SK-N-SH (cell line): ENCODE results near the gene SPAG5. TPM values are rescaled to one million over a fixed set of nuclear protein-coding genes. Genes with fewer than 3 reads are reported as not detected.

Experiments
- CTCF ChIA-PET: fragments of 300-600, 350-600 bp; formaldehyde crosslinking; extraction: SDS; loops from one replicate; lab custom pipeline; 2021; lab: Yijun Ruan, JAX
- POLR2A ChIA-PET: fragments of 350-600 bp; sonication (Branson Sonifier 250); formaldehyde crosslinking; extraction: SDS; loops from one replicate; lab custom pipeline; 2020; ENCODE audit warnings: antibody characterized with exemption, inconsistent platforms; lab: Yijun Ruan, JAX
- DNase-seq: peaks from one replicate; pipeline ENCODE4 v3.0.0; 2012
- H2AFZ ChIP-seq: fragments of 200-600 bp; sonication (generic); 2 replicates; pipeline ENCODE4 v1.8.1; 2016; ENCODE audit warnings: antibody characterized with exemption, mild to moderate bottlenecking, low read depth
- H3F3A ChIP-seq: fragments of 200-600 bp; sonication (generic); replicated peaks from 2 replicates; pipeline ENCODE3; 2016; ENCODE audit warnings: antibody characterized with exemption, mild to moderate bottlenecking; ENCODE audit not compliant: insufficient read depth
- H3K27ac ChIP-seq, 2 experiments: fragments of 200-500 bp in 1 of 2; fragments of 200-600 bp in 1 of 2; sonication (Bioruptor generic) in 1 of 2; sonication (generic), shearing (Covaris generic) in 1 of 2; 2 replicates each; pipeline versions ENCODE4 v1.5.1 to v1.6.1; 2014 to 2016; ENCODE audit warnings: low read depth in 2 of 2, inconsistent platforms in 1 of 2, low read length in 1 of 2, mild to moderate bottlenecking in 1 of 2, mixed read lengths in 1 of 2
- H3K27me3 ChIP-seq: fragments of 200-600 bp; sonication (generic), shearing (Covaris generic); 2 replicates; pipeline ENCODE4 v1.6.1; 2016; ENCODE audit warnings: mixed run types; ENCODE audit not compliant: insufficient read depth
- H3K36me3 ChIP-seq, 2 experiments: fragments of 200-500 bp in 1 of 2; fragments of 200-600 bp in 1 of 2; sonication (Bioruptor generic) in 1 of 2; sonication (generic) in 1 of 2; replicated peaks in 1 of 2; 2 replicates each; pipeline versions ENCODE3 to v1.5.1; 2014 to 2016; ENCODE audit warnings: low read length in 1 of 2, mild to moderate bottlenecking in 1 of 2; ENCODE audit not compliant: insufficient read depth in 2 of 2, control insufficient read depth in 1 of 2
- H3K4me1 ChIP-seq, 2 experiments: fragments of 200-500 bp in 1 of 2; fragments of 200-600 bp in 1 of 2; sonication (Bioruptor generic) in 1 of 2; sonication (generic), shearing (Covaris generic) in 1 of 2; 2 replicates each; pipeline versions ENCODE4 v1.5.1 to v1.6.1; 2014 to 2016; ENCODE audit warnings: low read depth in 1 of 2, low read length in 1 of 2, mixed run types in 1 of 2; ENCODE audit not compliant: insufficient read depth in 2 of 2, control insufficient read depth in 1 of 2
- H3K4me2 ChIP-seq: fragments of 200-600 bp; sonication (generic), shearing (Covaris generic); 2 replicates; pipeline ENCODE4 v1.6.1; 2017; ENCODE audit warnings: mixed run types
- H3K4me3 ChIP-seq, 2 experiments: fragments of 200-500 bp in 1 of 2; fragments of 200-600 bp in 1 of 2; sonication (Bioruptor generic) in 1 of 2; sonication (generic), shearing (Covaris generic) in 1 of 2; 2 replicates each; pipeline versions ENCODE4 v1.5.1 to v1.8.1; 2014 to 2016; ENCODE audit warnings: low read depth in 2 of 2, inconsistent platforms in 1 of 2, low read length in 1 of 2, mild to moderate bottlenecking in 1 of 2, mixed read lengths in 1 of 2, moderate library complexity in 1 of 2
- H3K79me2 ChIP-seq: fragments of 200-600 bp; sonication (generic); 2 replicates; pipeline ENCODE4 v1.8.1; 2017; ENCODE audit warnings: mild to moderate bottlenecking; ENCODE audit not compliant: insufficient read depth
- H3K9ac ChIP-seq: fragments of 200-600 bp; sonication (generic); 2 replicates; pipeline ENCODE4 v1.6.1; 2017; ENCODE audit warnings: mixed run types
- H3K9me2 ChIP-seq: fragments of 200-600 bp; sonication (generic); 2 replicates; pipeline ENCODE4 v1.6.1; 2017; ENCODE audit warnings: mixed run types
- H3K9me3 ChIP-seq: fragments of 200-600 bp; sonication (generic); 2 replicates; pipeline ENCODE4 v1.6.1; 2017; ENCODE audit warnings: mixed run types, mild to moderate bottlenecking, moderate library complexity
- H4K20me1 ChIP-seq: fragments of 200-600 bp; sonication (generic); 2 replicates; pipeline ENCODE4 v1.6.1; 2017; ENCODE audit warnings: mild to moderate bottlenecking, mixed run types; ENCODE audit not compliant: insufficient read depth
- CHD2 ChIP-seq: fragments of 150-350 bp; IDR thresholded peaks from 2 replicates; pipeline ENCODE4 v1.6.1; 2018; ENCODE audit warnings: low read length; ENCODE audit not compliant: partially characterized antibody
- EP300 ChIP-seq, 2 experiments: IDR thresholded peaks; 2 replicates each; pipeline versions ENCODE4 v1.4.0 to v1.6.1; 2012; ENCODE audit warnings: borderline replicate concordance in 1 of 2, low read depth in 1 of 2, low read length in 1 of 2
- FOSL2 ChIP-seq: IDR thresholded peaks from 2 replicates; pipeline ENCODE4 v1.4.0; 2012; ENCODE audit warnings: low read depth, mild to moderate bottlenecking, moderate library complexity, borderline replicate concordance
- FOXM1 ChIP-seq: IDR thresholded peaks from 2 replicates; pipeline ENCODE4 v1.4.0; 2012; ENCODE audit warnings: low read depth, mild to moderate bottlenecking
- GATA2 ChIP-seq: sonication (generic); formaldehyde crosslinking; IDR thresholded peaks from 2 replicates; pipeline ENCODE4 v1.5.0; 2020; ENCODE audit warnings: mild to moderate bottlenecking, missing genetic modification reagents
- NFIC ChIP-seq: IDR thresholded peaks from 2 replicates; pipeline ENCODE4 v1.4.0; 2012; ENCODE audit warnings: borderline replicate concordance
- NRF1 ChIP-seq: IDR thresholded peaks from 2 replicates; pipeline ENCODE4 v1.6.1; 2012; ENCODE audit warnings: low read depth, mild to moderate bottlenecking, low read length
- RAD21 ChIP-seq: IDR thresholded peaks from 2 replicates; pipeline ENCODE4 v1.6.1; 2012; ENCODE audit warnings: mild to moderate bottlenecking, low read length
- REST ChIP-seq: IDR thresholded peaks from 2 replicates; pipeline ENCODE4 v1.6.1; 2012; ENCODE audit warnings: mild to moderate bottlenecking, low read depth, low read length, moderate library complexity
- RFX5 ChIP-seq: IDR thresholded peaks from 2 replicates; pipeline ENCODE4 v1.6.1; 2012; ENCODE audit warnings: mild to moderate bottlenecking, improper control_type of control experiment, low read length
- RXRA ChIP-seq: IDR thresholded peaks from 2 replicates; pipeline ENCODE4 v1.4.0; 2012; ENCODE audit warnings: low read depth, mild to moderate bottlenecking, borderline replicate concordance
- SIN3A ChIP-seq: IDR thresholded peaks from 2 replicates; pipeline ENCODE4 v1.6.1; 2012; ENCODE audit warnings: low read depth, mild to moderate bottlenecking, low read length, moderate library complexity, borderline replicate concordance
- TAF1 ChIP-seq: IDR thresholded peaks from 2 replicates; pipeline ENCODE4 v1.6.1; 2012; ENCODE audit warnings: low read depth, mild to moderate bottlenecking, low read length, moderate library complexity, borderline replicate concordance
- WGBS: methylation state at CpG from one replicate; pipeline ENCODE4 v1.1.6; 2017; ENCODE audit warnings: low lambda C conversion rate; 5-methylcytosine and 5-hydroxymethylcytosine counted together
- polyA plus RNA-seq, 3 experiments: library from polyadenylated mRNA; depleted of rRNA; stranded (reverse); fragments of >200 nt; gene quantifications; 2 replicates each; pipeline ENCODE4 v1.2.3, GENCODE V29; 2012
- TF ChIP-seq, protein P1 (sequence below): fragments of 150-350 bp; IDR thresholded peaks from 2 replicates; pipeline ENCODE4 v1.6.1; 2016; ENCODE audit warnings: mild to moderate bottlenecking, low read depth, low read length
- TF ChIP-seq, protein P2 (sequence below): IDR thresholded peaks from 2 replicates; pipeline ENCODE4 v1.4.0; 2012; ENCODE audit warnings: low read depth, borderline replicate concordance

Gene SPAG5
- polyA plus RNA-seq, 1 of the 3 experiments (the other 2 are of a cell fraction), result 36.5 TPM

GRCh38 chr17:28615260-28615940 lies 16.6 kb upstream of the SPAG5 start:
- no peaks in the 10 kb centered on the region for H3K27me3 ChIP-seq
- ChIA-PET POLR2A (interaction anchor here (1.6 kb wide), 1 partner anchor 16 kb away, joined by 3 read pairs; no protein-coding TSS in a partner anchor), CTCF (interaction anchor here (1.0 to 2.6 kb wide), 3 partner anchors 29 to 120 kb away, joined by 4 to 10 read pairs (median 6); partner anchors contain the start of gene BLTP2)
- H3K9me2 ChIP-seq, result no peaks in the 10 kb centered on the region
- H3F3A ChIP-seq, result peaks cover 6% of the 10 kb centered on the region
- no peak for DNase-seq
- H4K20me1 ChIP-seq, result no peaks in the 10 kb centered on the region
- no peaks in the 10 kb centered on the region for H3K4me1 ChIP-seq
- no peak overlapping the region for H3K27ac ChIP-seq
- H3K36me3 ChIP-seq, result peaks cover 51 to 83% of the 10 kb centered on the region in 2 experiments
- no peak overlapping the region for H3K4me2 ChIP-seq
- no peaks in the 10 kb centered on the region for H3K79me2 ChIP-seq
- no peak overlapping the region for H2AFZ ChIP-seq
- TF ChIP-seq SIN3A (no peak), RFX5 (no peak), EP300 (IDR thresholded peaks at IDR 0.05; ENCODE audit: borderline replicate concordance in 1 of 2, low read depth in 1 of 2, low read length in 1 of 2) (no peak), NFIC (no peak), NRF1 (no peak), REST (no peak), CHD2 (no peak), GATA2 (CRISPR knock-in tag) (no peak), FOSL2 (no peak), RAD21 (no peak), FOXM1 (no peak), TAF1 (no peak), RXRA (no peak)
- TF ChIP-seq, protein P1, sequence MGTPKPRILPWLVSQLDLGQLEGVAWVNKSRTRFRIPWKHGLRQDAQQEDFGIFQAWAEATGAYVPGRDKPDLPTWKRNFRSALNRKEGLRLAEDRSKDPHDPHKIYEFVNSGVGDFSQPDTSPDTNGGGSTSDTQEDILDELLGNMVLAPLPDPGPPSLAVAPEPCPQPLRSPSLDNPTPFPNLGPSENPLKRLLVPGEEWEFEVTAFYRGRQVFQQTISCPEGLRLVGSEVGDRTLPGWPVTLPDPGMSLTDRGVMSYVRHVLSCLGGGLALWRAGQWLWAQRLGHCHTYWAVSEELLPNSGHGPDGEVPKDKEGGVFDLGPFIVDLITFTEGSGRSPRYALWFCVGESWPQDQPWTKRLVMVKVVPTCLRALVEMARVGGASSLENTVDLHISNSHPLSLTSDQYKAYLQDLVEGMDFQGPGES, result no peak
- TF ChIP-seq, protein P2, sequence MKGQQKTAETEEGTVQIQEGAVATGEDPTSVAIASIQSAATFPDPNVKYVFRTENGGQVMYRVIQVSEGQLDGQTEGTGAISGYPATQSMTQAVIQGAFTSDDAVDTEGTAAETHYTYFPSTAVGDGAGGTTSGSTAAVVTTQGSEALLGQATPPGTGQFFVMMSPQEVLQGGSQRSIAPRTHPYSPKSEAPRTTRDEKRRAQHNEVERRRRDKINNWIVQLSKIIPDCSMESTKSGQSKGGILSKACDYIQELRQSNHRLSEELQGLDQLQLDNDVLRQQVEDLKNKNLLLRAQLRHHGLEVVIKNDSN, result no peak
- no peak overlapping the region for H3K4me3 ChIP-seq
- WGBS, result 91% methylated on average over 3 of the region's 4 CpGs
- H3K9ac ChIP-seq, result no peak overlapping the region
- H3K9me3 ChIP-seq, result no peaks in the 10 kb centered on the region
